GM18526 (cell line): Measurements from ENCODE around the gene NTSR2.

Source experiments
- POLR2A ChIP-seq: IDR thresholded peaks from 3 replicates; pipeline ENCODE4 v1.6.1; 2011; ENCODE audit not compliant: insufficient read length; ENCODE audit errors: extremely low read depth

The NTSR2 gene

DNA sequence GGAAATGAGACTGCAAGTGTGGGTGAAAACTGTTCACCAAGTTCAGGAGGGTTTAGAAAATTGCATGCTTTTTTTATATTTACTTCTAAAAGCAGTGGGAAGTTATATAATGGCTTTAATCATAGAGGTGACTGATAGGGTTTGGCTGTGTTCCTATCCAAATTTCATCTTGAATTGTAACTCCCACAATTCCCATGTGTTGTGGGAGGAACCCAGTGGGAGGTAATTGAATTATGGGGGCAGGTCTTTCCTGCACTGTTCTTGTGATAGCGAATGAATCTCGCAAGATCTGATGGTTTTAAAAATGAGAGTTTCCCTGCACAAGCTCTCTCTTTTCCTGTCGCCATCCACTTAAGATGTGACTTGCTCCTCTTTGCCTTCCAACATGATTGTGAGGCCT is 35.7 kb upstream of the NTSR2 start:
- TF ChIP-seq POLR2A: no peak

GRCh38 chr2:11705063-11705462 is 35.1 kb upstream of the NTSR2 start:
- no peak for TF ChIP-seq POLR2A

DNA sequence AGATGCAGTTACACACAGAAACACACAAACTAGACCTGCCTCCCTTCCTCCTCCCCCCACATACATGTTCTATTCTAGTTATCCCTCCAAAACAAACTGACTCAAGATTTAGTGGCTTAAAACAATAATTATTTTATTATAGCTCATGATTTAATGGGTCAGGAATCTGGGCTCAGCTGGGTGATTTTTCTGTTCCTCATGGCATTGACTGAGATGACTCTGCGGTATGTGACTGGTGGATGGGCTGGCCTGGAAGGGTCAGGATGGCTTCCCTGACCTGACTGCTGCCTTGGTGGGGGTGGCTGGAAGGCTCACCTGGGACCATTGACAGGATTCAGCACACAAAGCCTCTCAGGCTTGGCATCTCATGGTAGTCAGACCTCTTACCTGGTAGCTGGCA is 33.7 kb upstream of the NTSR2 start:
- no peak for TF ChIP-seq POLR2A

GRCh38 chr2:11702946-11703345 is 33.0 kb upstream of the NTSR2 start:
- no peak for TF ChIP-seq POLR2A

GRCh38 chr2:11701751-11702301 is 31.8 kb upstream of the NTSR2 start:
- TF ChIP-seq POLR2A: no peak

DNA sequence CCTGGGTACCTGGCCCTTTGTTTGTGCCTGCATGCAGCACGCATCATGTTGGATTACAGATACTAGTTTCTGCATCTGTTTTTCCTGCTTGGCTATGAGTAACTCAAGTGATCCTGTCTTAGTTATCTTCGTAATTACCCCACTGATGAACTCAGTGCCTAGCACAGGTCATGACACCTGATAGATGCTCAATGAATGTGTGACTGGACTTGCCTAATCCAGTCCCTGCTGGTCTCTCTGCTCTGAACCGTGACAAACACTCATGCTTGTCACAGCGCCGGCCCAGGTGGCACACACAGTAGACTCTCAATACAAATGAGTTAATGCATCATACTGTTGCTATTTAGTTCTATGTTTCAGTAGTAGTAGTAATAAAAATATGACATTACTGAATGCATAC is 31.2 kb upstream of the NTSR2 start:
- no peak for TF ChIP-seq POLR2A

GRCh38 chr2:11699686-11700670 is 30.0 kb upstream of the NTSR2 start:
- no peak for TF ChIP-seq POLR2A

GRCh38 chr2:11698009-11698922 is 28.3 kb upstream of the NTSR2 start:
- TF ChIP-seq POLR2A: no peak

DNA sequence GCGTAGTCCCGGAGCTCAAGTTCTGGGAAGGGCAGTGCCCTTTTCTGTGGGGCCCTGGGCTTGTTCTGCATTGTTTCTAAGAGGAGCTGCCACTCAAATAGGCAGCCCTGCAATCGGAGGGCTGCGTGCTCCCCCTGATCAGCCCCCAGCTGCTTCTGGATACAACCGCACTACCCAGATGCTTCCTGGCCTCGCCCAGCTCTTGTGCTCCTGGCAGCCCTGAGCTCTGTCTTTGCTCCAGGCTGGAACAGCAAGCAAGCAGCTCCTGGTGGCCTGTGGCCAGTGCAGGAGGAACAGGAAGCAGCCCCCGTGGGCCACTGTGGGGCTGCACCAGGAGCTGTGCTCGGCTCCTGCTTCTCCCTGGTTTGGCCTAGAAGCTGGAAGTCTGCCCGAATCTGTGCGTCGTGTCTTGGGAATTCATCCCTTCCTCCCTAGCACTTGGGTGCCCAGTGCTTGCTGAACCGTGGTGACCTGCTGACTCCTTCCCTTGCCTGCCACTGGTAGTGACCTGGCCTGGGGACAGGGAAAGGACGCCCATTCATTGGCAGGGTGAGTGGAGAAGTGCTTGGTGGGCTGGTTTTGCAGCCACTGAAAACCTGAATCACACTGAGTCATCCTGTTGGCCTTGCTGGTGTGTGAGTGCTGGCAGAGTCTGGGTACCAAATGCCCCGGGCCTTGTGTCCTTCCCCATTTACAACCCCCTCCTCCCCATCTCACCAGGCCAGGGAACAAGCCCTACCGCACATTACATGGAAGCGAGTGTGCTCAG is 27.3 kb upstream of the NTSR2 start:
- TF ChIP-seq POLR2A: no peak

GRCh38 chr2:11696736-11697102 is 26.7 kb upstream of the NTSR2 start:
- no peak for TF ChIP-seq POLR2A

GRCh38 chr2:11695576-11695975 is 25.6 kb upstream of the NTSR2 start:
- TF ChIP-seq POLR2A: no peak

DNA sequence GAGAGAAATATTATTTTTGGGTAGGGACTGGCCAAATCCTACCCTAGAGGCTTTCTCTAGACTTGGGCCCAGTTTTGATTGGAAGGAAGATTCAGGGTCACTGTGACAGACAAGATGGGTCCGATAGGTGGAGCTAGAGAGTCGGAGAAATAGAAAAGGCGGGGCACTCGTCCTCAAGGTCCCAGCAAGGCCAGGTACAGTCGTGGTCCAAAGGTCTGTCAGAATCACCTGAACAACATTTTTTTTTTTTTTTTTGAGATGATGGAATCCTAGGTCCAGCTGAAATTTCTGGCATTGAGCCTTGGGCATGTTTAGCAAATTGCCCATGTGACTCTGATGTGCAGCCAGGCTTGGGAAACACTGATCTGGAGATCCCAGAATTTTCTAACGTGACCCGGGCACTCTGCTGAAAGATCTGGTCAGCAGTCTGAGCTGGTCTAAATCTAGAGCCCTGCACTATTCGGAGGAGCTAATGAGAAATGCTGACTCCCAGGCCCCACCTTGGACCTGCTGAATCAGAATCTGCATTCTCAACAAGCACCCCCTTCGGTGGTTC is 23.0 kb upstream of the NTSR2 start:
- no peak for TF ChIP-seq POLR2A

DNA sequence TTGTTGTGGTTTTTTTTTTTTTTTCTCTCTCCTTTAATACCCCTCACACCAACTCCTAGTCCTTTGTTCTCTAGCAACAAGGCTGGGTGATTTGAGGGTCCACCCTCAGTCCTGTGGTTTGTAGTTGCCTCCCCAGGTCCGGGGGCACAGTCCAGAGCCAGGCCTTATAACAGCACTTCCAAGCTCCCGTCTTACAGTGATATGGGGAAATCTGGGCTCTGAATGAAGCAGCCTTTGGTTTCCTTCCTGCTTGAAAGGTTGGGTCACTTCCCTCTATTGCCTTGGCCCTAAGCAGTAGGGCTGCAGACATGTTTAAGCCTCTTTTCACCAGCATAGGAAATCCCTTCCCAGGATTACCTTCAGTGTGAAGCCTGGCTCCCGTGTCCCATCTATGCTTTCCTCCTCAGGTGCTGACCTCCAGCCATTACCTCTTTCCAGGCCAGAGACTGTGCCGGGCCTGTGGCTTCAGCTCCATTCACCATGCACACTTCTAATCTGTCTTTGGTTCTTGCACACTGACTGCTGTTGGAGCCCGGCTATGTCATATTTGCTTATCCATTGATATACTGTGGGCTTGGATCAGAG is 21.2 kb upstream of the NTSR2 start:
- no peak for TF ChIP-seq POLR2A
